COLO829 (cell line): ENCODE results near the gene CCNDBP1.

ENCODE experiments used
- DNase-seq: peaks from one replicate; pipeline ENCODE4 v3.0.0; 2012; ENCODE audit warnings: low spot score

Gene CCNDBP1

GRCh38 chr15:43246261-43246774, 61.1 kb downstream of the CCNDBP1 start:
- DNase-seq: no peak
